Measurements from ENCODE around the gene BMP7. TPM values are rescaled to one million over a fixed set of nuclear protein-coding genes. Genes with fewer than 3 reads are reported as not detected.

The BMP7 gene
- polyA plus RNA-seq, 1 experiment = not detected

DNA sequence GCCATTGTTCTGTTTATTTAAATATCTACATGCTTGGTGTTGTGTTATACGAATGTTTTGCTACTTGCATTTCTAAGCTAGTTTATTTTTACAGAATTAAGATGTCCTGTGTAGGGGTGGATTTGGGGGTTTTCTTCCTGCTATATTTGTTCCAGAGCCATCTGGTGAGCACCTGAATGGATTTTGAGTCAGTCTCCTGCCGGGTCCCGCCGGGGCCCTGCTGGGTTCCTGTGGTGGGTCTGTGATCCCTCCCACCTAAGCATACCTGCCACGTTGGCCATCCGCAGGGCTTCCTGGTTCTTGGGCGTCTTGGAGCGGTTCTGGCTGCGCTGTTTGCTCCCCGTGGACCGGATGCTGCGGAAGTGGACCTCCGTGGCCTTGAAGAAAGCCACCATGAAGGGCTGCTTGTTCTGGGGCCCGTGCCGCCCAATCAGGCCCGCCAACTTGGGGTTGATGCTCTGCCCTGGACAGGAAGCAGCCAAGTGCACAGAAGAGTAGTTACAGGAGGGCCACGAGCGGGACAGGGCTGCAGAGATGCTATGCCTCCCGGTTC is 82.9 kb downstream of the BMP7 start:
- Histone ChIP-seq H3K4me3 (ENCODE audit: low read depth, low read length) (no peak overlapping the region), H3K36me3 (ENCODE audit: control insufficient read depth, insufficient read depth, low read length) (no peaks in the 10 kb centered on the region), H3K27me3 (ENCODE audit: control insufficient read depth, insufficient read depth, low read length) (peaks cover 3% of the 10 kb centered on the region)
- POLR2A ChIA-PET = no interaction called here
- no peak for DNase-seq (ENCODE audit: low read depth)
- TF ChIP-seq CTCF (IDR thresholded peaks at IDR 0.05; ENCODE audit: insufficient read depth, low read depth, low read length) = no peak
- CTCF ChIA-PET = no interaction called here

DNA sequence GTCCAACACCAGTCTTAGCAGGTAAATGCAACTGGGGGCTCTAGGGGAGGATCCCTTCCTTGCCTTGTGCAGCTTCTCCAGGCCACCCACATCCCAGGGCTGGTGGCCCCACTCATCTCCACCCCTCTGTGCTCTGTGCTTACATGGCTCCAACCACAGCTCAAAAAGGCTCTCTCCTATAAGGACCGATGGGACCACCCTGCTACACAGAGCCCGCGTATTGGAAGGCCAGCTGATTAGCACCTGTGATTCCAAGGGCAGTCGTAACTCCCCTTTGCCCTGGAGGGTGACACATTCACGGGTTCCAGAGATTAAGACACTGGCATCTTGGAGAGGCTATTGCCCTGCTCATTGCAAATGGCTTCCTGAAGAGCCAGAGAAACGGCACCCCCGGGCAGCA is 84.8 kb downstream of the BMP7 start:
- POLR2A ChIA-PET = no interaction called here
- DNase-seq (ENCODE audit: low read depth) = no peak
- no peak for TF ChIP-seq CTCF (IDR thresholded peaks at IDR 0.05; ENCODE audit: insufficient read depth, low read depth, low read length)
- Histone ChIP-seq H3K27me3 (ENCODE audit: control insufficient read depth, insufficient read depth, low read length) (peaks cover 2% of the 10 kb centered on the region), H3K4me3 (ENCODE audit: low read depth, low read length) (no peak overlapping the region), H3K36me3 (ENCODE audit: control insufficient read depth, insufficient read depth, low read length) (no peaks in the 10 kb centered on the region)
- CTCF ChIA-PET = no interaction called here

DNA sequence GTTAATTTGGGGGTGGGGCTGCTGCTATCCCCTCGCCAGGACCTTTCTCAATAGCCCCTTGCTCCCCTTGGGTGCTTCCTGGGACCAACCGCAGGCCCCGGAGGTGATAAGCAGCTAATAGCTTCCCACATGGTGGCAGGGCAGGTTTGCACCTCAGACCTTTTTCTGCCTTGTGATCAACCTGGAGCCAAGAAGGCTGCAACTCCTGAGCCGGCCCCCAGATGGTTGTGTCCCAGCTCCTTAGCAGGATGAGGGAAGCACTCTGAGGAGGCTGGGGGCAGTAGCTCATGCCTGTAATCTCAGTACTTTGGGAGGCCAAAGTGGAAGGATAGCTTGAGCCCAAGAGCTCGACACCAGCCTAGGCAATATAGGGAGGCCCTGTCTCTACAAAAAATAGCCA is 85.5 kb downstream of the BMP7 start:
- no peak for DNase-seq (ENCODE audit: low read depth)
- no peak for TF ChIP-seq CTCF (IDR thresholded peaks at IDR 0.05; ENCODE audit: insufficient read depth, low read depth, low read length)
- Histone ChIP-seq H3K27me3 (ENCODE audit: control insufficient read depth, insufficient read depth, low read length) (peaks cover 2% of the 10 kb centered on the region), H3K36me3 (ENCODE audit: control insufficient read depth, insufficient read depth, low read length) (no peaks in the 10 kb centered on the region), H3K4me3 (ENCODE audit: low read depth, low read length) (no peak overlapping the region)
- ChIA-PET CTCF (no interaction called here), POLR2A (no interaction called here)

- POLR2A ChIA-PET = no interaction called here
- H3K4me3 ChIP-seq (ENCODE audit: low read depth, low read length) = no peak overlapping the region
These were observed 86.1 kb downstream of the BMP7 start for GRCh38 chr20:57180387-57180786.

GRCh38 chr20:57179265-57179664 is 87.2 kb downstream of the BMP7 start:
- CTCF ChIA-PET = interaction anchor here (1.7 kb wide), 1 partner anchor 89 kb away, joined by 4 read pairs; no protein-coding TSS in a partner anchor
- no peak overlapping the region for H3K4me3 ChIP-seq (ENCODE audit: low read depth, low read length)
- H3K36me3 ChIP-seq (ENCODE audit: control insufficient read depth, insufficient read depth, low read length) = no peaks in the 10 kb centered on the region
- TF ChIP-seq CTCF (IDR thresholded peaks at IDR 0.05; ENCODE audit: insufficient read depth, low read depth, low read length) = no peak
- DNase-seq (ENCODE audit: low read depth) = no peak
- peaks cover 2% of the 10 kb centered on the region for H3K27me3 ChIP-seq (ENCODE audit: control insufficient read depth, insufficient read depth, low read length)
- POLR2A ChIA-PET = no interaction called here

More at GRCh38 chr20:57180387-57180786, 86.1 kb downstream of the BMP7 start:
- DNase-seq (ENCODE audit: low read depth) = no peak
- CTCF ChIA-PET = interaction anchor here (1.7 kb wide), 1 partner anchor 90 kb away, joined by 4 read pairs; no protein-coding TSS in a partner anchor
- peaks cover 2% of the 10 kb centered on the region for H3K27me3 ChIP-seq (ENCODE audit: control insufficient read depth, insufficient read depth, low read length)
- no peaks in the 10 kb centered on the region for H3K36me3 ChIP-seq (ENCODE audit: control insufficient read depth, insufficient read depth, low read length)
- no peak for TF ChIP-seq CTCF (IDR thresholded peaks at IDR 0.05; ENCODE audit: insufficient read depth, low read depth, low read length)
